Smooth muscle cell (in vitro differentiated cells): Measurements from ENCODE around the gene REPS1. TPM values are rescaled to one million over a fixed set of nuclear protein-coding genes. Genes with fewer than 3 reads are reported as not detected.

Experiments
- DNase-seq: peaks from one replicate; lab custom pipeline; 2025; ENCODE audit not compliant: unreplicated experiment; lab: John Stamatoyannopoulos, UW
- H2AFZ ChIP-seq: fragments of 200-600 bp; sonication (generic); 2 replicates; pipeline ENCODE4 v1.6.0; 2016; ENCODE audit warnings: antibody characterized with exemption, low read depth, mild to moderate bottlenecking
- H3F3A ChIP-seq: fragments of 200-600 bp; sonication (generic); 2 replicates; pipeline ENCODE4 v1.6.0; 2017; ENCODE audit warnings: antibody characterized with exemption, low read depth
- H3K27ac ChIP-seq: fragments of 200-600 bp; sonication (generic); 2 replicates; pipeline ENCODE4 v1.5.1; 2016; ENCODE audit warnings: low read depth, mild to moderate bottlenecking
- H3K27me3 ChIP-seq: fragments of 200-600 bp; sonication (generic); 2 replicates; pipeline ENCODE4 v1.6.1; 2016; ENCODE audit warnings: low read depth, mild to moderate bottlenecking
- H3K36me3 ChIP-seq: fragments of 200-600 bp; sonication (generic); 2 replicates; pipeline ENCODE4 v1.5.1; 2016; ENCODE audit warnings: low read depth
- H3K4me1 ChIP-seq: fragments of 200-600 bp; sonication (generic); 2 replicates; pipeline ENCODE4 v1.5.1; 2016; ENCODE audit warnings: low read depth
- H3K4me2 ChIP-seq: fragments of 200-600 bp; sonication (generic); 2 replicates; pipeline ENCODE4 v1.6.0; 2016; ENCODE audit warnings: mild to moderate bottlenecking
- H3K4me3 ChIP-seq: fragments of 200-600 bp; sonication (generic); 2 replicates; pipeline ENCODE4 v1.5.1; 2016; ENCODE audit warnings: mild to moderate bottlenecking
- H3K79me2 ChIP-seq: fragments of 200-600 bp; sonication (generic); 2 replicates; pipeline ENCODE4 v1.6.0; 2016; ENCODE audit warnings: low read depth, mild to moderate bottlenecking
- H3K9ac ChIP-seq: fragments of 200-600 bp; sonication (generic); 2 replicates; pipeline ENCODE4 v1.6.0; 2016; ENCODE audit warnings: low read depth
- H3K9me3 ChIP-seq: fragments of 200-600 bp; sonication (generic); replicated peaks from 2 replicates; pipeline ENCODE4 v1.5.1; 2016; ENCODE audit warnings: low read depth
- H4K20me1 ChIP-seq: fragments of 200-600 bp; sonication (generic); 2 replicates; pipeline ENCODE4 v1.6.0; 2016; ENCODE audit warnings: low read depth
- CTCF ChIP-seq: fragments of 200-600 bp; sonication (generic); IDR thresholded peaks from 2 replicates; pipeline ENCODE4 v1.5.1; 2017; ENCODE audit warnings: borderline replicate concordance, mild to moderate bottlenecking, antibody characterized with exemption; ENCODE audit not compliant: insufficient read depth, poor library complexity, severe bottlenecking
- WGBS: methylation state at CpG from one replicate; pipeline ENCODE4 v1.1.7; 2016; ENCODE audit warnings: low lambda C conversion rate; 5-methylcytosine and 5-hydroxymethylcytosine counted together
- polyA plus RNA-seq: library from polyadenylated mRNA; unstranded; fragments of >200 nt; fragmentation: Nextera tagmentation; extraction: Ambion mirVana; gene quantifications from 2 replicates; pipeline ENCODE4 v1.2.1, GENCODE V29; 2016
- total RNA-seq: library from RNA; depleted of rRNA; stranded (reverse); fragments of >200 nt; gene quantifications from 2 replicates; pipeline ENCODE4 v1.2.3, GENCODE V29; 2014

Gene REPS1
- total and polyA plus RNA-seq, 2 experiments from 2014 or later: 29.0 to 58.2 TPM

- peaks cover 78% of the 10 kb centered on the region for H3K79me2 ChIP-seq
- H3K4me2 ChIP-seq: no peak overlapping the region
- DNase-seq: no peak
- 77% methylated on average over 1 of the region's 1 CpG for WGBS
- peaks cover 59% of the 10 kb centered on the region for H4K20me1 ChIP-seq
- peaks cover 16% of the 10 kb centered on the region for H3K4me1 ChIP-seq
- H2AFZ ChIP-seq: no peak overlapping the region
- peaks cover 6% of the 10 kb centered on the region for H3K36me3 ChIP-seq
- no peaks in the 10 kb centered on the region for H3K9me3 ChIP-seq
- TF ChIP-seq CTCF: no peak
- H3K9ac ChIP-seq: no peak overlapping the region
- H3K27me3 ChIP-seq: no peaks in the 10 kb centered on the region
- H3F3A ChIP-seq: peaks cover 4% of the 10 kb centered on the region
- H3K4me3 ChIP-seq: no peak overlapping the region
- H3K27ac ChIP-seq: no peak overlapping the region
Observed at GRCh38 chr6:138948546-138949179, 39.4 kb downstream of the REPS1 start.

GRCh38 chr6:138948004-138948403 lies 40.0 kb downstream of the REPS1 start:
- H4K20me1 ChIP-seq: peaks cover 53% of the 10 kb centered on the region
- H3F3A ChIP-seq: peaks cover 4% of the 10 kb centered on the region
- no peak for DNase-seq
- TF ChIP-seq CTCF: no peak
- H3K27ac ChIP-seq: no peak overlapping the region
- no peak overlapping the region for H2AFZ ChIP-seq
- peaks cover 72% of the 10 kb centered on the region for H3K79me2 ChIP-seq
- H3K4me1 ChIP-seq: peaks cover 20% of the 10 kb centered on the region
- 84% methylated on average over 2 of the region's 2 CpGs for WGBS
- H3K9ac ChIP-seq: no peak overlapping the region
- H3K4me3 ChIP-seq: no peak overlapping the region
- no peaks in the 10 kb centered on the region for H3K27me3 ChIP-seq
- H3K9me3 ChIP-seq: no peaks in the 10 kb centered on the region
- H3K36me3 ChIP-seq: peaks cover 6% of the 10 kb centered on the region
- no peak overlapping the region for H3K4me2 ChIP-seq

- H3K27me3 ChIP-seq: no peaks in the 10 kb centered on the region
- TF ChIP-seq CTCF: peak; percentile 14
- WGBS: 93% methylated on average over 5 of the region's 5 CpGs
Observed at GRCh38 chr6:138945354-138945753, 42.7 kb downstream of the REPS1 start.

GRCh38 chr6:138944412-138944811 lies 43.6 kb downstream of the REPS1 start:
- H3K4me3 ChIP-seq: no peak overlapping the region
- peaks cover 20% of the 10 kb centered on the region for H4K20me1 ChIP-seq
- H3K36me3 ChIP-seq: peaks cover 6% of the 10 kb centered on the region
- TF ChIP-seq CTCF: no peak
- H3K4me1 ChIP-seq: peaks cover 20% of the 10 kb centered on the region
- peaks cover 4% of the 10 kb centered on the region for H3F3A ChIP-seq
- DNase-seq: no peak
- no peak overlapping the region for H2AFZ ChIP-seq
- WGBS: 97% methylated on average over 1 of the region's 1 CpG
- peak overlapping the region; percentile 20 for H3K9ac ChIP-seq
- no peaks in the 10 kb centered on the region for H3K27me3 ChIP-seq
- no peaks in the 10 kb centered on the region for H3K9me3 ChIP-seq
- H3K79me2 ChIP-seq: peaks cover 43% of the 10 kb centered on the region
- H3K4me2 ChIP-seq: peak overlapping the region; percentile 54
- H3K27ac ChIP-seq: peak overlapping the region; percentile 88

More at GRCh38 chr6:138945354-138945753, 42.7 kb downstream of the REPS1 start:
- no peak for DNase-seq
- Histone ChIP-seq H3K27ac (peak overlapping the region; percentile 88), H3K9me3 (no peaks in the 10 kb centered on the region), H3K4me1 (peaks cover 20% of the 10 kb centered on the region), H3K36me3 (peaks cover 6% of the 10 kb centered on the region), H3K79me2 (peaks cover 53% of the 10 kb centered on the region), H3K9ac (no peak overlapping the region), H4K20me1 (peaks cover 29% of the 10 kb centered on the region), H2AFZ (no peak overlapping the region), H3K4me3 (no peak overlapping the region), H3K4me2 (no peak overlapping the region), H3F3A (peaks cover 4% of the 10 kb centered on the region)
